SJSA1 (cell line): ENCODE results near the gene SMCP. TPM values are rescaled to one million over a fixed set of nuclear protein-coding genes. Genes with fewer than 3 reads are reported as not detected.

Experiments used
- DNase-seq, 2 experiments: peaks; one replicate each; pipeline ENCODE4 v3.0.0-alpha.2; 2015 to 2020; ENCODE audit warnings: low spot score in 2 of 2, low read depth in 1 of 2
- H3K27ac ChIP-seq: fragments of 250-450 bp; sonication (Bioruptor Pico); 2 replicates; pipeline ENCODE4 v1.5.1; 2020; ENCODE audit warnings: mild to moderate bottlenecking, moderate library complexity
- H3K27me3 ChIP-seq: fragments of 250-450 bp; sonication (Bioruptor Pico); replicated peaks from 2 replicates; pipeline ENCODE4 v1.5.1; 2020; ENCODE audit warnings: mild to moderate bottlenecking, moderate library complexity
- H3K36me3 ChIP-seq: fragments of 250-450 bp; sonication (Bioruptor Pico); 2 replicates; pipeline ENCODE4 v1.5.1; 2020; ENCODE audit warnings: mild to moderate bottlenecking
- H3K4me1 ChIP-seq: fragments of 250-450 bp; sonication (Bioruptor Pico); replicated peaks from 2 replicates; pipeline ENCODE4 v1.6.1; 2021; ENCODE audit warnings: mild to moderate bottlenecking
- H3K4me3 ChIP-seq: fragments of 250-450 bp; sonication (Bioruptor Pico); 2 replicates; pipeline ENCODE4 v1.5.1; 2020; ENCODE audit warnings: mild to moderate bottlenecking
- H3K9me3 ChIP-seq: fragments of 250-450 bp; sonication (Bioruptor Pico); replicated peaks from 2 replicates; pipeline ENCODE4 v1.5.1; 2020; ENCODE audit warnings: mild to moderate bottlenecking
- total RNA-seq: library from RNA; depleted of rRNA; stranded (reverse); fragments of >200 nt; shearing (Covaris generic); gene quantifications from 2 replicates; pipeline ENCODE4 v1.2.3, GENCODE V29; 2014

SMCP gene
- total RNA-seq, 1 experiment from 2014 or later = not detected

DNA sequence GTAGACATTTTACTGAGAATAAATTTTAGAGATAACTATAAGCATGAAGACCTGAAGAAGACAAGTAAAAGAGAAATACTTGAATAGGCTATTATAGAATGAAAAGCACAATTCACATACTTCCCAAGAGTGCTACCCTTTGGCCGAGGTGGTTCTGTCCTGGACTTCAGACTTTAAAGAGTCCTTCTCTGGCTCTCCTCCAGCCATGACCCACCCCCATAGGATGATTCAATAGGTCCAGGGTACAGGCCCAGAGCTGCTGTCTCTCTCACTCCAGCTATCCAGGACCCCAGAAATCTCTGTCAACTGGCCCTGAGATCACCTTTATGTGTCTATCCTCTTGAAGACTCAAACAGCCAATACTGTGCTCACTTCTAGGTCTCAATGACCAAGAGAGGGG is 1.3 kb upstream of the SMCP start:
- Histone ChIP-seq H3K36me3 (no peaks in the 10 kb centered on the region), H3K4me1 (no peaks in the 10 kb centered on the region), H3K9me3 (no peaks in the 10 kb centered on the region), H3K4me3 (no peak overlapping the region), H3K27ac (no peak overlapping the region), H3K27me3 (no peaks in the 10 kb centered on the region)
- no peak for DNase-seq

DNA sequence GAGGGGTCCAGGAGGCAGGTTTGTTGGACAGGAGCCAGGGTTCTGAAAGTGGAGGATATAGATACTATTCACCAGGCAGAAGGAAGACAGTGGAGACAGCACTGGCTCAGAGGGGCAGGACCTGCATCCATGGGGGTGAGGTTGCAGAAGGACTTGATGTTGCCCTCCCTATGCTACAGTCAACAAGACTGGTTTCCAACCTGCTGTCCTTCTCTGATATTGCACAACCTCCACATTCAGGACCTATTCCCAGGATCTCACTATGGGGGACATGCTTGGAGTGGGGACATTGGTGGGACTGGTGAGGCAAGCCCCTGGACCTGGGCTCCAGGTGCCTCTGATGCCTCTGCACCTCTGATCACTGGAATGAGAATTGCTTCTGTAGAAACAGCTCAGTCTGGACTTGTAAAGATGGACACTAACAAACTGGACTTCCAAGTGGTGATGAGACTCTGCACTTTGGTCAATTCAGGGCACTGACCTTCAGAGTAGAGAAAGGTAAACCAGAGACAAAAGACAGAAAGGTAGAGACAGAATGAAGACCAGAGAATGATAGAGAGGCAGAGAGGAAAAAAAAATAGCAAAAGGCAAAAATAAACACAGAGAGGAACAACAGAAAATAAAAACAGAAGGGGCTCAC is 1.6 kb downstream of the SMCP start:
- Histone ChIP-seq H3K4me1 (peaks cover 4% of the 10 kb centered on the region), H3K9me3 (no peaks in the 10 kb centered on the region), H3K4me3 (no peak overlapping the region), H3K36me3 (no peaks in the 10 kb centered on the region), H3K27ac (no peak overlapping the region), H3K27me3 (no peaks in the 10 kb centered on the region)
- no peak for DNase-seq

DNA sequence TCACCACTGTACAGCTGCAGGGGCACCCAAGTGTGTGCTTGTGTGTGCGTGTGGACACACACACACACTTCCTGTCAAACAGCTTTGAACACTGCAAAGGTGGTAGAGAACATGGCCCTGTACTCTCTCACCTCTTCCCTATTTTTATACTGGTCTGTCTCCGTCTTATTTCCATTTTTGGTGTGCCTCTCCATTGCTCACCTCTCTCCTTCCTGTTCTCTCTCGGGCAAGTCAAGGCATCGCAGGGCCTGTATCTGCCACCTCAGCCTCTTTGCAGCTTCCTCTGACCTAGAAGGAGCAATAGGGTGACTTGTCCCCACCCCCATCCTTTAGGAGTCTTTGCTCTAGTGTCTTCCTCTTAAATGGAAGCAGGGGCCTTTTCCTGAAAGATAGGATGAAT is 2.2 kb downstream of the SMCP start:
- H3K4me3 ChIP-seq = no peak overlapping the region
- H3K36me3 ChIP-seq = no peaks in the 10 kb centered on the region
- peaks cover 8% of the 10 kb centered on the region for H3K4me1 ChIP-seq
- H3K27ac ChIP-seq = no peak overlapping the region
- no peaks in the 10 kb centered on the region for H3K27me3 ChIP-seq
- no peaks in the 10 kb centered on the region for H3K9me3 ChIP-seq
- no peak for DNase-seq

DNA sequence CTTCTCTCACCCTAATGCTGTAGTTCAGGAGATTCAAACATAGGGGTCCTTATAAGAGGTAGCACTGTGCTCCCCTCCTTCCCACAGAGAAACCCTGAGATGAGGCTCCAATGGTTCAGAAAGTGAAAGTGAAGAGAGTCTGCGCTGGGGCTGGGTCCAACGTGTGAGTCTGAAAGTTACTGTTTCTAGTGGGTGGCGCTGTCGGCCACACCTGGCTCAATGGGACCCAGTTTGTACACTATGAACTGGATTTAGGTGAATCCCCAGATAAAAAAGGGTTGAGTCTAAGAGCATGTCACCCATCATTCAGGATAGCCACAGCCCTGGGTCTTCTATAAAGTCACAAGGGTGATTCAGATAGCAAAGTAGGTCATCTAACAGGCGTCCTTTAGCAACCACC is 2.8 kb downstream of the SMCP start:
- Histone ChIP-seq H3K27ac (no peak overlapping the region), H3K4me3 (no peak overlapping the region), H3K36me3 (no peaks in the 10 kb centered on the region), H3K9me3 (no peaks in the 10 kb centered on the region), H3K27me3 (no peaks in the 10 kb centered on the region), H3K4me1 (peaks cover 10% of the 10 kb centered on the region)
- DNase-seq = no peak

DNA sequence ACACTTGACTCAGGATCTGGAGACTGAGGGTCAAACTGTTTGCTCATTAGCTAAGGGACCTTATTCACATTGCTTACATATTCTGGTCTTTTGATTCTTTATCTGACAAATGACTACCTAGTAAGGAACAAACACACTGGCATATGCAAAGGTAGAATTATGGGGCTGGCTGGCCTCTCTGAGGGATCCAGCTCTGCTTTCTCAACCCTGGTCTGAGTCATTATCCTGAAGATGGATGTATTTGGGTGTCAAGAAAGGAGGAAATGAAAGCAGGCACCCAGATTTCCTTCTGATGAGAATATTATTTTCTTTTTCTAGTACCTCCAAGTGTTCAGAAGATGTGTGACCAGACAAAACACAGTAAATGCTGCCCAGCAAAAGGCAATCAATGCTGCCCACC is 6.0 kb downstream of the SMCP start:
- DNase-seq = no peak
- H3K27me3 ChIP-seq = no peaks in the 10 kb centered on the region; the same call in 1 of the 2 replicates
- no peak overlapping the region for H3K27ac ChIP-seq
- H3K9me3 ChIP-seq = no peaks in the 10 kb centered on the region
- H3K4me1 ChIP-seq = peaks cover 15% of the 10 kb centered on the region
- H3K36me3 ChIP-seq = no peaks in the 10 kb centered on the region
- no peak overlapping the region for H3K4me3 ChIP-seq

DNA sequence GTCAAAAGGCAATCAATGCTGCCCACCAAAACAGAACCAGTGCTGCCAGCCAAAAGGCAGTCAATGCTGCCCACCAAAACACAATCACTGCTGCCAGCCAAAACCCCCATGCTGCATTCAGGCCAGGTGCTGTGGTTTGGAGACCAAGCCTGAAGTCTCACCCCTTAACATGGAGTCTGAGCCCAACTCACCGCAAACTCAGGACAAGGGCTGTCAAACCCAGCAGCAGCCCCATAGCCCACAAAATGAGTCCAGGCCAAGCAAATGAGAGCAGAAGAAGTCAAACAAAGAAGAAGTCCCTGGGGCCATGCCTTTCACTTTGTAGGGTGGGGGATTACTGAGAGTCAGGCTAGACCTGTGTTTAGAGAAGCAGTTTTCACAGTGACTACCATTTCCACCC is 6.4 kb downstream of the SMCP start:
- H3K36me3 ChIP-seq = no peaks in the 10 kb centered on the region

DNA sequence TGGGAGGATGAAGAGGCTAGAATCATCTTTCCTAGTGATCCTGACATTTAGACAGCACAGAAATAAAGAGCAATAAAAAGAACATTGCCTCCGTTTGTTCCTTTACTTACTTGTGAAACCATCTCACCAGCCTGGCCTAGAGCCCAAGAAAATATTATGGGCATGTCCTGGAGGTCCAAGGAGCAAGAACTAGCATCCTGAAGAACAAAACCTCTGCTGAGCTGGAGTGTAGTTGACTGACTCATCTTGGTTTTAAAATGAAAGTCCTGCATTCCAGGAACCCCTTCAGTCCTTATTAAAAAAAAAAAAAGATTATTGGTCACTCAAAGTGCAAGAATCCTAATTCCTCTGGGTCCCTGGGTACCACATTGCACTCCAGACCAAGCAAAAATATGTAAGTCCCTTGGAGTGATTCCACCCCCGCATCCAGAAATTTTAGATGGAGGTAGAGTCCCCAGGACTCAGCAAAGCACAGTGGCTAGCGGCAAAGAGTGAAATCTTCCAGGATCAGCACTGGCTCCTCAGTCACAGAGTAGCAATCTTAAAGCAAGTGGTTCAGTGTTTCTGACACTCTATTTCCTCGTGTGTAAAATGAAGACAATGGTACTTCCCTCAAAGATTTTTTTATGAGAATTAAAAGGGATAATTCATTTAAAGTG is 7.0 kb downstream of the SMCP start:
- Histone ChIP-seq H3K36me3 (no peaks in the 10 kb centered on the region), H3K4me3 (no peak overlapping the region), H3K27me3 (no peaks in the 10 kb centered on the region; the same call in 1 of the 2 replicates), H3K9me3 (no peaks in the 10 kb centered on the region), H3K4me1 (peaks cover 15% of the 10 kb centered on the region), H3K27ac (no peak overlapping the region; the same call in 1 of the 2 replicates)
- peak in 1 of 2 experiments; percentile 35 for DNase-seq

More for the DNA sequence above, 6.4 kb downstream of the SMCP start:
- H3K9me3 ChIP-seq = no peaks in the 10 kb centered on the region
- no peak overlapping the region; the same call in 1 of the 2 replicates for H3K27ac ChIP-seq
- DNase-seq = no peak
- H3K4me1 ChIP-seq = peaks cover 15% of the 10 kb centered on the region
- H3K27me3 ChIP-seq = no peaks in the 10 kb centered on the region; the same call in 1 of the 2 replicates
- no peak overlapping the region for H3K4me3 ChIP-seq

DNA sequence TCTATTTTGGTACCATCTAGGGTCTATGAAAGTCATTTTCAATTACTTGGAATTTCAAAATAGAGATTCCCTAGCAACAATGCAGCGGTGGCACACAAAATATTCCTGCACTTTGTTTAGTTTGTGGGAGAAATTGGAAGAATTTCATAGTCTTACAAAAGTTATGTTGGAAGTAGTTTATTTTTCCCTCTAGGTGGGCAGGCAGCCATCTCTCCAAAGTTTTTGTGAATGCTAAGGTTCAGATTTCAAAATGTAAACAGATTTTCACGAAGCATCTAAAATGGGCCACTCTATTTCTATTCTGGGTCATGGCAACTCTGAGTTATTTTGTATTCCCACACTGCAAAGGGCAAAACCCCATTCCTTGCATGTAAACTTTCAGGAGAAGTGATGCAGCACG is 8.0 kb downstream of the SMCP start:
- DNase-seq = peak in 1 of 2 experiments; percentile 38
- Histone ChIP-seq H3K27ac (peak overlapping the region; percentile 17; the same call in 1 of the 2 replicates), H3K4me3 (no peak overlapping the region), H3K36me3 (no peaks in the 10 kb centered on the region), H3K27me3 (no peaks in the 10 kb centered on the region; the same call in 1 of the 2 replicates), H3K4me1 (peaks cover 15% of the 10 kb centered on the region), H3K9me3 (no peaks in the 10 kb centered on the region)

DNA sequence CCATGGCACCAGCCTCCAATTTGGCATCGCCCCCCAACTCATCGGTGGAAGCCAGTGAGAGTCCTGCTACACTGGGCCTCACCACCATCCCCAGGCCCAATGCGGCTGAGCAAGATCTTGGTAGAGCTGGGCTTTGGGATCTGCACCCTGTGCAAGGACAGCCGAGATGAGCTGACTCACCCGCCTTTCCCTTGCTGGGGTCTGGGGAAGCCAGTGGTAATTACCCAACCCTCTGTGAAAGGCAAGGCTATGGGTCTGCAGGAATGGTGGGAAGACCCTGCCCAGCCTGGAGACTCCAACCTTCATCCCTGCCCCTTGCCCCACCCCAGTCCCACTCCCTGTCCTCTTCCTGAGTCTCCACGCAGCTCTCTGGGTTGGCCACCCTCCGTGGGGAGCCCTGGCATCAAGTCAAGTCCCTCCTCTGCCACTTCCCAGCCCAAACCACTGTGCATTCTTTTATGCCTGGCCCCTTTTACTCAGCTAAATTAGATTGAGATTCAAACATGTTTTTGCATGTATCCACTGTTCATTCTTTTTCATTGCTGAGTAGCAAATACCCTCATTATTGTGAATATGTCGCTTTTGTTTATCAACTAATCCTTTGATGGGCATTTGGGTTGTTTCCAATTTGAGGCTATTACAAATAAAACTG is 8.8 kb downstream of the SMCP start:
- H3K4me3 ChIP-seq = no peak overlapping the region
- H3K27ac ChIP-seq = no peak overlapping the region; the same call in 1 of the 2 replicates
- H3K27me3 ChIP-seq = no peaks in the 10 kb centered on the region; the same call in 1 of the 2 replicates
- DNase-seq = no peak
- H3K36me3 ChIP-seq = no peaks in the 10 kb centered on the region
- peaks cover 15% of the 10 kb centered on the region for H3K4me1 ChIP-seq
- H3K9me3 ChIP-seq = no peaks in the 10 kb centered on the region

DNA sequence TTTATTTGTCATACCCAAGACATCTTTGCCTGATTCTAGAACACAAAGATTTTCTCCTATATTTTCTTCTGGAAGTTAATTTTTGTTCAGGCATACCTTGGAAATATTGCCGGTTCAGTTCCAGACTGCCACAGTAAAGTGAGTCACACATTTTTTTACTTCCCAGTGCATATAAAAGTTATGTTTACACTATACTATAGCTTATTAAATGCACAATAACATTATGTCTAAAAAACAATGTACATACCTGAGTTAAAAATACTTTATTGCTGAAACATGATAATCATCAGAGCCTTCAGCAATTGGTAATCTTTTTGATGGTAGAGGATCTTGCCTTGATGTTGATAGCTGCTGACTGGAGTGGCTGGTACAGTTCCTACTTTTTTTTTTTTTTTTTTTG is 10.0 kb downstream of the SMCP start:
- DNase-seq = no peak
- Histone ChIP-seq H3K4me3 (no peak overlapping the region), H3K9me3 (no peaks in the 10 kb centered on the region), H3K27ac (no peak overlapping the region), H3K27me3 (no peaks in the 10 kb centered on the region; the same call in 1 of the 2 replicates), H3K4me1 (peaks cover 15% of the 10 kb centered on the region), H3K36me3 (no peaks in the 10 kb centered on the region)

DNA sequence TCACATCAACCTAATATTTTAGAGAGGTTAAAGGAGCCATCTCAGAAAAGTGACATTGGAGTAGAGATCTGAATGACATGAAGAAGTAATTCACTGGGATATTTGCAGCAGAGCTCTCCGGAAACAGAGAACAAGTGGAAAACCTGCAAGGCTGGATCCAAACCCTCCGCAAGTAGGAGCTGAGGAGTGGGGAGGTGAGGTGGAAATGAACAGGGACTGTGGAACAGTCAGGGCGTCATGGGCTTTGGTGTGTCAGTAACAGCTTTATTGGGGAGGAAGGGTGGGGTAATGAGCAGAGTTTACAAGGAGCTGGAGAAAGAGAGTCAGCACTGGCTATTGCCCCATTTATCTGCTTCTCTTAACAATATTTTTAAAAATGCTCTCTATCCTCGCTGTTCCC is 20.9 kb downstream of the SMCP start:
- H3K27ac ChIP-seq = no peak overlapping the region
- no peak overlapping the region for H3K4me3 ChIP-seq
- H3K9me3 ChIP-seq = no peaks in the 10 kb centered on the region
- DNase-seq = no peak
- H3K27me3 ChIP-seq = peaks cover 11% of the 10 kb centered on the region
- H3K4me1 ChIP-seq = no peaks in the 10 kb centered on the region
- H3K36me3 ChIP-seq = no peaks in the 10 kb centered on the region

DNA sequence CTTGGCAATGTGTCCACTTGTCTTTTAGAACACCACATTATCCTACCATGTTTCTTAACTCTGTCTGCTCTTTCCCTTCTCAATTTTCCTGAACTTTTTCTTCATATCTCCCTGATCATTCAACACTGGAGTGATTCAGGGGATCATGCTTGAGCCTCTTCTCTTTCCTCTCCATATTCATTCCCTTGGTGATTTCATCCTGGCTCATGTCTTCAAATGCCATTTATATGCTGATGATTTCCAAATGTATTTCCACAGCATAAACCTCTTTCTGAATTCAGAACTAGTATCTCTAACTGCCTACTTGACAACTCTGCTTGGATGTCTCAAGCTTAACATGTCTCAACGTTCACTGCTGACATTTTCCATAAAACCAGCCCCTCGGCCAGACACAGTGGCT is 21.8 kb downstream of the SMCP start:
- no peaks in the 10 kb centered on the region for H3K36me3 ChIP-seq
- DNase-seq = no peak
- H3K27ac ChIP-seq = no peak overlapping the region

DNA sequence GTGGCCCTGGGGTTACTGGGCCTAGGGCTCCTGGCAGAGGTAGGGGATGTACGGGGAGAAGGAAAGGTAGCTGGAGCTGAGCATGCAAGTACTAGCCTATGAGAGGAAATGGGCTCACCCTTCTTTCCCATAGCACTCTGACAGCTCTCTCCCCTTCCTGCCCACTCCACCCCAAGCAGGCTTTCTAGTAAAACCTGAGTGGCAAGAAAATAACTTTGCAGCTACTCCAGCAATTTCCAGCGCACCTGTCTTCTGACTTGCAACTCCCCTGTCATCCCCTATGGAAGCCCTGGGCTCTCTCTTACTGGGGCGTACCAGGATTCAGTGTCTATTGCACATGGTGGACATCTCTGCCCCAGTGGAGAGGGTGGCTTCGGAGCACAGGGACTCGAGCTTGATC is 23.5 kb downstream of the SMCP start:
- peaks cover 9% of the 10 kb centered on the region for H3K27me3 ChIP-seq
- no peak overlapping the region for H3K27ac ChIP-seq
- no peak overlapping the region for H3K4me3 ChIP-seq
- no peak for DNase-seq
- H3K36me3 ChIP-seq = no peaks in the 10 kb centered on the region
- no peaks in the 10 kb centered on the region for H3K9me3 ChIP-seq
- H3K4me1 ChIP-seq = peaks cover 10% of the 10 kb centered on the region

More for the DNA sequence above, 21.8 kb downstream of the SMCP start:
- Histone ChIP-seq H3K9me3 (no peaks in the 10 kb centered on the region), H3K4me1 (no peaks in the 10 kb centered on the region), H3K27me3 (peaks cover 11% of the 10 kb centered on the region), H3K4me3 (no peak overlapping the region)

DNA sequence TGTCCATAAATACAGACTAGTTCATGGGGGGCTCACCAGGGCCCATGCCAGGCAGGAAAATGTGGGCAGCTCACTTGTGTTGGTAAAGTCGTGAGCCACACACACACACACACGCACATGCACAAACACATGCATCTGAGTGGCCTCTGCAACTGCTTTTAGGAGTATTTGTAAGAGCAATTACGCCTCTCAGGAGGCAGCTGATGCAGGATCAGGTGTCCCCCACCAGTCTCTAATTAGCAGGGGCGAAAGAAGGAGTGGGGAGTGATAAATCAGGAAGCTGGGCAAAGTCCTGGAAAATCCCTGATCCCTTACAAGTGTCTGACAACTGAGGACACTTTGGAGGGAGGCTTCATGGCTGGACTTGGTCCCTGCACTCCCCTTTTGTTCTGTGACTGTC is 24.5 kb downstream of the SMCP start:
- Histone ChIP-seq H3K4me1 (peaks cover 11% of the 10 kb centered on the region), H3K27me3 (peaks cover 7% of the 10 kb centered on the region), H3K36me3 (no peaks in the 10 kb centered on the region), H3K4me3 (no peak overlapping the region), H3K27ac (no peak overlapping the region), H3K9me3 (no peaks in the 10 kb centered on the region)
- DNase-seq = no peak
